K562 (cell line): ENCODE results near the gene OCEL1. TPM values are rescaled to one million over a fixed set of nuclear protein-coding genes. Genes with fewer than 3 reads are reported as not detected.

ENCODE experiments used
- CEBPB ChIP-seq: fragments of 450-650 bp; IDR thresholded peaks from 2 replicates; pipeline ENCODE4 v1.6.1; 2016; ENCODE audit warnings: missing genetic modification characterization, missing compliant biosample characterization
- GMEB1 ChIP-seq: fragments of 250-450 bp; sonication (Bioruptor Pico); IDR thresholded peaks from 2 replicates; pipeline ENCODE4 v1.4.0; 2020; ENCODE audit warnings: mild to moderate bottlenecking
- MCM3 ChIP-seq: fragments of 450-650 bp; IDR thresholded peaks from 2 replicates; pipeline ENCODE4 v1.6.1; 2016
- MCM7 ChIP-seq, 2 experiments: fragments of 450-650 bp; IDR thresholded peaks; 2 replicates each; pipeline ENCODE4 v1.6.1; 2016 to 2018
- MEIS2 ChIP-seq: fragments of 450-650 bp; IDR thresholded peaks from 2 replicates; pipeline ENCODE4 v1.6.1; 2014; ENCODE audit warnings: mild to moderate bottlenecking; ENCODE audit not compliant: partially characterized antibody
- NUFIP1 ChIP-seq: fragments of 450-650 bp; IDR thresholded peaks from 2 replicates; pipeline ENCODE4 v1.6.1; 2018; ENCODE audit not compliant: partially characterized antibody
- PHB2 ChIP-seq: fragments of 450-650 bp; IDR thresholded peaks from 2 replicates; pipeline ENCODE4 v1.6.1; 2017; ENCODE audit warnings: low read depth
- SREBF1 ChIP-seq: fragments of 150-350 bp; IDR thresholded peaks from 2 replicates; pipeline ENCODE4 v1.6.1; 2014; ENCODE audit warnings: antibody characterized with exemption, low read depth, low read length, borderline replicate concordance
- YY1 ChIP-seq, 3 experiments: IDR thresholded peaks; 2 replicates each; pipeline ENCODE4 v1.6.1; 2011; ENCODE audit warnings: low read length in 2 of 3, mild to moderate bottlenecking in 2 of 3, moderate library complexity in 2 of 3, borderline replicate concordance in 1 of 3, control low read depth in 1 of 3, low read depth in 1 of 3; ENCODE audit not compliant: insufficient read depth in 3 of 3, insufficient replicate concordance in 2 of 3, control insufficient read depth in 1 of 3, insufficient read length in 1 of 3; ENCODE audit errors: extremely low read depth in 1 of 3
- ZBTB40 ChIP-seq, 2 experiments: fragments of 450-650 bp in 1 of 2; sonication (generic) in 1 of 2; formaldehyde crosslinking in 1 of 2; IDR thresholded peaks; 2 replicates each; pipeline versions ENCODE4 v1.7.1 to v1.9.0; 2016 to 2022; ENCODE audit warnings: inconsistent platforms in 1 of 2, mild to moderate bottlenecking in 1 of 2, missing genetic modification reagents in 1 of 2
- ZNF347 ChIP-seq: fragments of 450-650 bp; formaldehyde crosslinking; IDR thresholded peaks from 2 replicates; pipeline ENCODE4 v1.4.0; 2020; ENCODE audit warnings: low read depth, mild to moderate bottlenecking, moderate library complexity
- polyA plus RNA-seq, 8 experiments: library from polyadenylated mRNA; depleted of rRNA in 4 of 8; stranded (reverse) in 5 of 8; unstranded in 3 of 8; fragments of >200 nt; fragmentation: Nextera tagmentation in 2 of 8; fragmentation: Illumina TruSeq in 1 of 8; extraction: Ambion mirVana in 2 of 8; extraction: Trizol in 1 of 8; gene quantifications; 2 replicates each; pipeline versions ENCODE4 v1.2.1 to v1.2.3, GENCODE V29; 2011 to 2014; ENCODE audit warnings: inconsistent platforms in 1 of 8, missing spikeins in 1 of 8
- total RNA-seq, 7 experiments: library from RNA; depleted of rRNA in 6 of 7; stranded (reverse); fragments of >200 nt in 6 of 7; fragmentation: Illumina TruSeq in 2 of 7; extraction: Trizol in 2 of 7; gene quantifications; 2 replicates each; pipeline versions ENCODE4 v1.2.1 to v1.2.3, GENCODE V29; 2011 to 2021; ENCODE audit warnings: low replicate concordance in 1 of 7
- TF ChIP-seq, protein P1 (sequence below): fragments of 250-450 bp; sonication (Bioruptor Pico); IDR thresholded peaks from 2 replicates; pipeline ENCODE4 v1.8.0; 2021; ENCODE audit warnings: moderate library complexity, mild to moderate bottlenecking, inconsistent platforms
- TF ChIP-seq, protein P2 (sequence below): sonication (generic); formaldehyde crosslinking; IDR thresholded peaks from 2 replicates; pipeline ENCODE4 v1.8.1; 2023; ENCODE audit warnings: mild to moderate bottlenecking, missing genetic modification reagents

The OCEL1 gene
- total and polyA plus RNA-seq, 9 of the 15 experiments (the other 6 are each of a cell fraction or from before 2014, with no cell fraction given): 8.0 to 38.0 (median 12.4) TPM

- TF ChIP-seq ZBTB40 (IDR thresholded peaks at IDR 0.05): peak; percentile 64
- TF ChIP-seq ZBTB40 (CRISPR knock-in tag; IDR thresholded peaks at IDR 0.05): no peak
- TF ChIP-seq MEIS2: peak; percentile 76
- peak in 1 of 3 experiments; percentile 63 for TF ChIP-seq YY1 (IDR thresholded peaks at IDR 0.05; ENCODE audit: borderline replicate concordance in 1 of 3, control insufficient read depth in 1 of 3, extremely low read depth in 1 of 3, insufficient read depth in 3 of 3, insufficient read length in 1 of 3, insufficient replicate concordance in 2 of 3, low read depth in 1 of 3, low read length in 2 of 3)
- no peak for TF ChIP-seq NUFIP1
- TF ChIP-seq, protein P1, sequence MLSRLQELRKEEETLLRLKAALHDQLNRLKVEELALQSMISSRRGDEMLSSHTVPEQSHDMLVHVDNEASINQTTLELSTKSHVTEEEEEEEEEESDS (CRISPR knock-in tag): no peak
- no peak for TF ChIP-seq ZNF347 (CRISPR knock-in tag)
- no peak for TF ChIP-seq MCM3
- TF ChIP-seq MCM7 (IDR thresholded peaks at IDR 0.05): no peak
- TF ChIP-seq CEBPB (tag): peak; percentile 94
- TF ChIP-seq, protein P2, sequence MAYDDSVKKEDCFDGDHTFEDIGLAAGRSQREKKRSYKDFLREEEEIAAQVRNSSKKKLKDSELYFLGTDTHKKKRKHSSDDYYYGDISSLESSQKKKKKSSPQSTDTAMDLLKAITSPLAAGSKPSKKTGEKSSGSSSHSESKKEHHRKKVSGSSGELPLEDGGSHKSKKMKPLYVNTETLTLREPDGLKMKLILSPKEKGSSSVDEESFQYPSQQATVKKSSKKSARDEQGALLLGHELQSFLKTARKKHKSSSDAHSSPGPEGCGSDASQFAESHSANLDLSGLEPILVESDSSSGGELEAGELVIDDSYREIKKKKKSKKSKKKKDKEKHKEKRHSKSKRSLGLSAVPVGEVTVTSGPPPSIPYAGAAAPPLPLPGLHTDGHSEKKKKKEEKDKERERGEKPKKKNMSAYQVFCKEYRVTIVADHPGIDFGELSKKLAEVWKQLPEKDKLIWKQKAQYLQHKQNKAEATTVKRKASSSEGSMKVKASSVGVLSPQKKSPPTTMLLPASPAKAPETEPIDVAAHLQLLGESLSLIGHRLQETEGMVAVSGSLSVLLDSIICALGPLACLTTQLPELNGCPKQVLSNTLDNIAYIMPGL (CRISPR knock-in tag): no peak
- TF ChIP-seq SREBF1: no peak
- no peak for TF ChIP-seq PHB2
- TF ChIP-seq GMEB1: peak; percentile 69
Observed at GRCh38 chr19:17226002-17226933, at the start of gene OCEL1 (continued).
